GM19468 (cell line): ENCODE measurements around the gene TMX4.
"Not testable (repeated sequence)": the region's sequence is repeated elsewhere in the genome, so short reads cannot be mapped to it uniquely, and the experiment has no call there.

Source experiments
- ATAC-seq: cut with Tn5 transposase; IDR thresholded peaks from one replicate; pipeline ENCODE4 v1.9.1; 2021; ENCODE audit warnings: mild to moderate bottlenecking, moderate library complexity, moderate number of reproducible peaks; ENCODE audit not compliant: unreplicated experiment; ENCODE audit errors: extremely low read depth

TMX4 gene

GRCh38 chr20:7975851-7976414 is 43.6 kb downstream of the TMX4 start:
- ATAC-seq = no peak

DNA sequence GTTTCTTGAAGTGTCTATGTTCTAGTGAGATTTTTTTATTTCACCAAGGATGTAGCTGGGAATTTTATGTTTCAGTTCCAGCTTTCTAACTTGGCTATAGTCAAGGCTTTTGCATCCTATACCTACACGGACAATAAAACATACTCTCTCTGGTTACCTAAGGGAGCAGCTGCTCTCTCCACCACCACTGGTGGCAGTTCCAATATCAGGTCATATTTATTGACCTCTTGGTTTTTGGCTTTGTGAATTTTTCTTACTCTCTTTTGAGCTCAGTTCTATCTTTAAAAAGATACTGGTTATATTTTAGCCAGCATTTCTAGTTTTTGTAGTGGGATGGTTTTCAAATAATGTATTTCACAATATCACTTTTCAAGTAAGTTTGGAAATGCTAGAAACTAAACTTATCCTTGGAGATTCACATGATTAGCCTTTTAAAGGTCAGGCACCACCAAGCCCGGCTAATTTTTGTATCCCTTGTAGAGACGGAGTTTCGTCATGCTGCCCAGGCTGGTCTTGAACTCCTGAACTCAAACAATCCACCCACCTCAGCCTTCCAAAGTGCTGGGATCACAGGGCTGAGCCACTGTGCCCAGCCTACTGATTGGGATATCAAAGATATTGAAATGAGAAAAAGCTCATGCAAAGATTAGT is 44.7 kb downstream of the TMX4 start:
- no peak for ATAC-seq

GRCh38 chr20:7971536-7972280 is 47.9 kb downstream of the TMX4 start:
- no peak for ATAC-seq

DNA sequence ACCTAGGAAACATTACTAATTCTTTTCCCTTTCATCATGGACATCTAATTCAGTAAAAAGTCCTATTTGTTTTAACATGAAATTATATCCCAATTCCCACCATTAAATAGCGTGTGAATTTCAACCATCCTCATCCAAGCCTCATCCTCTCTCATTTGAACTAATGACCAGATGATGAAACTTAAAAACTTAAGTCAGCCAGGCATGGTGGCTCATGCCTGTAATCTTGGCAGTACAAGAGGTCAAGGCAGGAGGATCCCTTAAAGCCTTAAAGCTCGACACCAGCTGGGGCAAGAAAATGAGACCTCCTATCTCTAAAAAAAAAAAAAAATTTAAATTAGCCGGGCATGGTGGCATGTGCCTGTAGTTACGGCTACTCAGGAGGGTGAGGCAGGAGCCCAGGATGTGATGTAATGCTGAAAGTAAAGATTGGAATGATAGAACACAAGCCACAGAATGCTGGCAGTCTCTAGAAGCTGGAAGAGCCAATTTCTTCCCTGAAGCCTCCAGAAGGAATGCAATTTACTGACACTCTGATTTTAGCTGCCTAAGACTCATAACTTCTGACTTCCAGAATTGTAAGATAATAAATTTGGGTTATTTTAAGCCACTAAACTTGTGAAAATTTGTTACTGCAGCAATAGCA is 52.2 kb downstream of the TMX4 start:
- no peak for ATAC-seq

GRCh38 chr20:7966176-7966575 is 53.4 kb downstream of the TMX4 start:
- no peak for ATAC-seq

DNA sequence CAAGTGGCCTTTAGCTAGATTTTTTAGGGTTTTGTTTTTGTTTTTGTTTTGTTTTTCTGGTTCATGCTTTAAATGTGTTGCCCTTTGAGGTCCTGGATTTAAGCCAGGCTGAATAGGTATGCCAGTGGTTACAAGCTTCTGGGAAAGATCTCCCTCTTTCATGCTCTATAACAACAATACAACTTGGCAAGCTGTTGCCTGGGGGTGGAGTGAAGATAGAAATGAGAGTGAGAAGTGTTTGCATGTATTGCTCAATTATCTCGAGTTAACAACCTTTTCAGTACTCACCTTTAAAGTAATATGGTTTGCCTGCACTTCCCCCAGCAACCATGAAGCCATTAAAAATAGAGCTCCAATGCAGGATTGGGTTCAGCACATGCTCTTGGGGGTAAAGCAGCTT is 60.1 kb downstream of the TMX4 start:
- ATAC-seq = no peak

DNA sequence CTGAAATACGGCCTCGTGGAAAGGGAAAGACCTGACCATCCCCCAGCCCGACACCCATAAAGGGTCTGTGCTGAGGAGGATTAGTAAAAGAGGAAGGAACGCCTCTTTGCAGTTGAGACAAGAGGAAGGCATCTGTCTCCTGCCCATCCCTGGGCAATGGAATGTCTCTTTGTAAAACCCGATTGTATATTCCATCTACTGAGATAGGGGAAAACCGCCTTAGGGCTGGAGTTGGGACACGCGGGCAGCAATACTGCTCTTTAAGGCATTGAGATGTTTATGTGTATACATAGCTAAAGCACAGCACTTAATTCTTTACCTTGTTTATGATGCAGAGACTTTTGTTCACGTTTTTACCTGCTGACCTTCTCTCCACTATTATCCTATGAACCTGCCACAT is 63.0 kb downstream of the TMX4 start:
- not testable (repeated sequence) for ATAC-seq

DNA sequence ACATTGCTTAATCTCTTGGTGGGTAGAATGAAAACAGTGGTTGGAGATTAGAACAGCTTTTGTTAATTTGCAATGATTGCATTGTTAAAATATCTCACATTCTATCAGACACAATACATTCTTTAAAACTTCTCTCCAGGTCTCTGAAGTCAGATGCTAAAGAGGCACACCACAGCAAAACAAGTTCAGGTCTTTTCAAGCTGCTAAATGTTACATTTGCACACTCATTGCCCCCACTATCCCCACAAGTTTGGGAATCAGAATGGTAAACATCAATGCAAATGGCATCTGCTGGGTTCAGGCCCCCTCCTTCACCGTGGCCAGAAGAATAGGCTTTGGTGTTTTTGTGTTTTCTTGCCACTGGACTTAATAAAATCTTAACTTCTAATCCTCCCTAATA is 69.2 kb downstream of the TMX4 start:
- ATAC-seq = no peak

DNA sequence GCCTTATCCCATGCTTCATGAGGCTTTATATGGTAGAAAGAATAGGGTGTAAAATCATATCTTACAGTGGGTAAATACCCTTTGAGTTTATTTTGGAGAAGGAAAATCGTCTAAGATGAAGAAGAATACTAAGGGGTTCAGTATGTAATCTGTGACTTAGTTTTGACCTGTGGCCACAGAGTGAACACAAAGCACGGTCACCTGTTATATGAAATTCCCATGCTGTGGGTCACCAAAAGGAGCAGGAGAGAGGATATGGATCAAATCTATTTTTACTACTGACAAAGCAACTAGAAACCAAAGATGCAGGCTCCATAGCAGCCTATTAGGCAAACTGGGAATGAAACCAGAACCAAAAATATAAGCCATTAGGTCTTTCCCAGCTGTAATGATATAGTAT is 75.7 kb downstream of the TMX4 start:
- no peak for ATAC-seq

DNA sequence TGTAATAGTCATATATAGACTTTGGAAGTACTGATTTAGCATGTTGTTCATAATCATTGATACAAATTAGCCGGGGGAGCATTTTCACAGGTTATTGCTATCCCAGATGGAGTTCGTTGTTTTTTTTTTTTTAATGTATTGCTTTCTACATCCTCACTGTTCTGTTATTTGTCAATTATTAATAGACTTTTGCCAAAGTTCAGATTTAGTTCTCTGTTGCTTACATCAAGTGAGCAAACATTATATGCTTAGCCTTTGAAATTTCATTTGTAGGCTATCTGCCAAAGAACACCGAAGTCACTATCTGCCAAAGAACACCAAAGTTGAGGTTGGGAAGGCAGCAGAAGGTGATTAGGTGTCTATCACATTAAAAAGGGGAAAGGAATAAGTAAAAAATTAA is 79.2 kb downstream of the TMX4 start, which contains the start of gene HAO1:
Gene HAO1 (minus strand): TSS at position 118 of the 400 bp plus-strand sequence. CDS start 36 bp downstream, at position 82.
- ATAC-seq = no peak

DNA sequence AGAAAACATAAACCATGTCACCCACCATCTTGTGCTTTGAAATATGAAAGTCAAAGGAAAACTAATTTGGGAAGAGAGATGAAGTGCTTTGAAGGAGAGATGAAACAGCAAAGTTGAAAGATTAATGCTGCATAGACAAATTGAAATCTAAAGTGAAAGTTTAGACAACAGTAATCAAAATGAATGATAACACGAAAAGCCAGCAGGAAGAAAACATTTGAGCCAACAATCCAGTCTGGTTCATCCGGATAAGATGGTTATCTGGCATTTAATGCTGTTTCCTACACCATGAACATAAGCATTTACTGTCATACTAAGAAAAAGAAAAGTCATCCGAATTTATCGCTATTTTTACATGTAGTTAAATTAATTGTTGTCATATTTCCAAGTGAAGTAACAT is 79.9 kb downstream of the TMX4 start:
- no peak for ATAC-seq

DNA sequence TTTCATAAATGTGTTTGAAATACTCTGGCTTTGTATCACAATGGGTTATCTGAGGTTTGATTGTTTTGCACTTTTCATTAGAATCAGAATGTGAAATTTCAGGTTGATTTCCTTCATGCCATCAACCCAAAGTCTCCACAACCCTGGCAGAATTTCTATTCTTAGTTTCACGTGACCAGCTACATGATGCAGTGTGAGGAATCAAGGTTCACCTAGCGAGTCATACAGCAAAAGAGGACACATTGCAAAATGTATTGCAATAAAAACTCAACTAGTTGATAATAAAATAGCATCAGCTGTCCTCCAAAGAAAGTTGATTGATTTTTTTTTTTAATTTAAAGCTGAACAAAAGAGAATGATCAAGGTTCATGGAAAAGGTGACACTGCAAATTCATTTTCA is 81.5 kb downstream of the TMX4 start:
- ATAC-seq = no peak

GRCh38 chr20:7937328-7937727 is 82.2 kb downstream of the TMX4 start:
- no peak for ATAC-seq

GRCh38 chr20:7935027-7935551 is 84.5 kb downstream of the TMX4 start:
- no peak for ATAC-seq

DNA sequence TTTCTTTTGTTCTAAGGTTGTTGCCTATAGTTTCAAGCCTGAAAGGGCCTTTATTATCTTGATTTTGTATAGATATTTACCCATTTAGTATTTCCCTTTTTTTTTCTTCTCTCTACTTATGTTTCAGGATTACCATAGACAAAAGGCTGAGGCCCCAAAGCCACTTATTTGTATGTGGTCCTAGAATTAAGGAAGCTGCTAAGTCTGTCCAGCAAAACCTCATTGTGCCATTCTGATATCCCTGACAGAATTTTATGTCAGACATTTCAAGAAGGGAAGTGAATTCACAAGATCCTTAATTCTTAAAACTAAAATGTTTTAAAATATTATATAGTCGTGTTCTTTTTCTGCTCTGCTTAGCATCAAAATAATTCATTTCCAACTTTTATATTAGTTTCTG is 86.2 kb downstream of the TMX4 start:
- ATAC-seq = no peak

DNA sequence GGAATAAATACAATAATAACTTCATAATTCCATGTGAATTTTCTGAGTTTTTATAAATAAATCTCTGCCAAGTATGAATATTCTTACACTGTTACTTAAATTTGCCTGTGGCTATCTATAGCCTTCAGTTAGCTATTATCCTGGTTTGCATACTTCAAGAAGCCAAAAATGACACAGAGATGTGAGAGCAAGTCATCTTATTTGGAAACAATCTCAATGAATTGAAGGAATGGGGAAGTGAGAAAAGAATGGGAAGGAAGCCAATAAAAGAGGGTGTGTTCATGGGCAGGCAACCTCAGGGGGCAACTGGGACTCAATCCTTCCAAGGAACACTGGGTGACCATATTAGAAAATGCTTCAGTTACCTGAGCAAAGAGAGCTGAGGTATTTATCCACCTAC is 89.2 kb downstream of the TMX4 start:
- ATAC-seq = no peak
